K562 (cell line): Measurements from ENCODE around the gene UBR1. TPM values are rescaled to one million over a fixed set of nuclear protein-coding genes. Genes with fewer than 3 reads are reported as not detected.
"Not testable (repeated sequence)": the region's sequence is repeated elsewhere in the genome, so short reads cannot be mapped to it uniquely, and the experiment has no call there.

Experiments
- ATAC-seq: fragments of 200-7000 bp; cut with Tn5 transposase; 3 replicates; pipeline ENCODE4 v1.9.1; 2020; ENCODE audit warnings: moderate library complexity
- BruUV-seq: library from RNA; stranded (reverse); fragments of 400-500 nt; replicated peaks from 2 replicates; lab custom pipeline; 2021; lab: Mats Ljungman, UMichigan
- CTCF ChIA-PET: fragments of 300-600 bp; formaldehyde crosslinking; extraction: SDS; loops from one replicate; lab custom pipeline; 2021; ENCODE audit warnings: low intra/inter-chr PET ratio; lab: Yijun Ruan, JAX
- POLR2A ChIA-PET: fragments of 300-600, 350-650 bp; sonication (Branson Sonifier 250); formaldehyde crosslinking; extraction: SDS; loops from one replicate; lab custom pipeline; 2021; ENCODE audit warnings: antibody characterized with exemption, inconsistent platforms; lab: Yijun Ruan, JAX
- DNase-seq, 4 experiments: peaks; one replicate each; pipeline versions ENCODE4 v3.0.0 to v3.0.0-alpha.2; 2011 to 2018; ENCODE audit warnings: low spot score in 3 of 4, mixed read lengths in 3 of 4; ENCODE audit errors: extremely low read depth in 1 of 4
- FAIRE-seq: peaks from 2 replicates; lab custom pipeline; 2011; peaks lifted over from hg19 to GRCh38; lab: Jason Lieb, UNC
- H2AFZ ChIP-seq: 2 replicates; pipeline ENCODE4 v1.6.0; 2011; ENCODE audit warnings: low read depth, low read length, control low read depth, inconsistent platforms
- H3K27ac ChIP-seq: fragments of 200-600 bp; 3 replicates; pipeline ENCODE4 v1.8.0; 2011; ENCODE audit warnings: low read depth, mild to moderate bottlenecking, control low read depth, inconsistent platforms, low read length, moderate library complexity, mixed read lengths; ENCODE audit errors: extremely low read depth
- H3K27me3 ChIP-seq, 2 experiments: fragments of 300-600 bp in 1 of 2; 2 replicates in 1 of 2; 3 replicates in 1 of 2; pipeline versions ENCODE4 v1.6.0 to v1.8.0; 2011; ENCODE audit warnings: inconsistent platforms in 2 of 2, low read length in 2 of 2, mild to moderate bottlenecking in 1 of 2, mixed read lengths in 1 of 2, moderate library complexity in 1 of 2; ENCODE audit not compliant: control insufficient read depth in 2 of 2, insufficient read depth in 2 of 2
- H3K36me3 ChIP-seq: fragments of 300-600 bp; 3 replicates; pipeline ENCODE4 v1.8.0; 2011; ENCODE audit warnings: mild to moderate bottlenecking, low read length, inconsistent platforms; ENCODE audit not compliant: control insufficient read depth, insufficient read depth
- H3K4me1 ChIP-seq, 2 experiments: fragments of 200-600 bp in 1 of 2; replicated peaks in 1 of 2; 2 replicates in 1 of 2; 3 replicates in 1 of 2; pipeline versions ENCODE4 v1.5.1 to v1.8.0; 2011; ENCODE audit warnings: inconsistent platforms in 2 of 2, low read length in 2 of 2, mild to moderate bottlenecking in 1 of 2, mixed read lengths in 1 of 2, moderate library complexity in 1 of 2; ENCODE audit not compliant: control insufficient read depth in 2 of 2, insufficient read depth in 2 of 2
- H3K4me2 ChIP-seq: 2 replicates; pipeline ENCODE4 v1.6.1; 2011; ENCODE audit warnings: low read length, control low read depth, inconsistent platforms, mixed read lengths; ENCODE audit not compliant: insufficient read depth
- H3K4me3 ChIP-seq: fragments of 200-600 bp; sonication (generic), shearing (Covaris generic); 2 replicates; pipeline ENCODE4 v1.5.1; 2016; ENCODE audit warnings: control low read depth, inconsistent platforms
- H3K79me2 ChIP-seq: fragments of 200-600 bp; 3 replicates; pipeline ENCODE4 v1.8.0; 2011; ENCODE audit warnings: low read length, inconsistent platforms; ENCODE audit not compliant: control insufficient read depth, insufficient read depth
- H3K9ac ChIP-seq, 2 experiments: 2 replicates each; pipeline versions ENCODE4 v1.6.0 to v1.6.1; 2011; ENCODE audit warnings: low read depth in 2 of 2, low read length in 2 of 2, control low read depth in 1 of 2, inconsistent platforms in 1 of 2, mild to moderate bottlenecking in 1 of 2, mixed read lengths in 1 of 2; ENCODE audit not compliant: insufficient read depth in 1 of 2
- H3K9me1 ChIP-seq: one replicate; pipeline ENCODE4 v1.6.0; 2011; ENCODE audit warnings: inconsistent platforms, mild to moderate bottlenecking, low read length, moderate library complexity; ENCODE audit not compliant: control insufficient read depth, insufficient read depth
- H3K9me3 ChIP-seq: replicated peaks from 2 replicates; pipeline ENCODE4 v1.5.1; 2011; ENCODE audit warnings: low read depth, low read length, inconsistent platforms; ENCODE audit not compliant: control insufficient read depth, insufficient read depth
- H4K20me1 ChIP-seq: replicated peaks from 2 replicates; pipeline ENCODE4 v1.6.1; 2011; ENCODE audit warnings: low read length, inconsistent platforms, mixed read lengths; ENCODE audit not compliant: control insufficient read depth, insufficient read depth
- ARID2 ChIP-seq: fragments of 450-650 bp; IDR thresholded peaks from 2 replicates; pipeline ENCODE4 v1.6.1; 2017; ENCODE audit warnings: antibody characterized with exemption, mild to moderate bottlenecking
- NCOA1 ChIP-seq: fragments of 450-650 bp; IDR thresholded peaks from 2 replicates; pipeline ENCODE4 v1.6.1; 2016; ENCODE audit warnings: low read depth
- ZBED1 ChIP-seq: IDR thresholded peaks from 2 replicates; pipeline ENCODE4 v1.6.1; 2014
- ZBTB8A ChIP-seq: fragments of 450-650 bp; IDR thresholded peaks from 2 replicates; pipeline ENCODE4 v1.6.1; 2018; ENCODE audit warnings: mild to moderate bottlenecking, moderate library complexity; ENCODE audit not compliant: partially characterized antibody
- ZFPM2 ChIP-seq: fragments of 250-450 bp; sonication (Bioruptor Pico); IDR thresholded peaks from 2 replicates; pipeline ENCODE4 v1.5.1; 2022; ENCODE audit warnings: mild to moderate bottlenecking
- WGBS: fragments of 100-300 bp; shearing (Covaris generic); methylation state at CpG from one replicate; pipeline ENCODE4 v1.1.6; 2016; ENCODE audit warnings: low coverage, mixed read lengths; ENCODE audit not compliant: insufficient coverage; ENCODE audit errors: missing lambda C conversion rate; 5-methylcytosine and 5-hydroxymethylcytosine counted together
- in situ Hi-C: fragments of 300-500 bp; cut with MboI; formaldehyde crosslinking; loops from 4 replicates; pipeline ENCODE4 v1.15.0; 2018; ENCODE audit warnings: inconsistent platforms, mixed read lengths
- intact Hi-C: fragments of 100-400 bp; cut with micrococcal nuclease; formaldehyde crosslinking; loops from 2 replicates; pipeline ENCODE4 v1.14.2; 2022
- polyA plus RNA-seq, 8 experiments: library from polyadenylated mRNA; depleted of rRNA in 4 of 8; stranded (reverse) in 5 of 8; unstranded in 3 of 8; fragments of >200 nt; fragmentation: Nextera tagmentation in 2 of 8; fragmentation: Illumina TruSeq in 1 of 8; extraction: Ambion mirVana in 2 of 8; extraction: Trizol in 1 of 8; gene quantifications; 2 replicates each; pipeline versions ENCODE4 v1.2.1 to v1.2.3, GENCODE V29; 2011 to 2014; ENCODE audit warnings: inconsistent platforms in 1 of 8, missing spikeins in 1 of 8
- total RNA-seq, 7 experiments: library from RNA; depleted of rRNA in 6 of 7; stranded (reverse); fragments of >200 nt in 6 of 7; fragmentation: Illumina TruSeq in 2 of 7; extraction: Trizol in 2 of 7; gene quantifications; 2 replicates each; pipeline versions ENCODE4 v1.2.1 to v1.2.3, GENCODE V29; 2011 to 2021; ENCODE audit warnings: low replicate concordance in 1 of 7

UBR1 gene
- total and polyA plus RNA-seq, 9 of the 15 experiments (the other 6 are each of a cell fraction or from before 2014, with no cell fraction given) = 5.8 to 30.7 (median 15.3) TPM

- in situ Hi-C loops = no loop called here
- H2AFZ ChIP-seq = no peak overlapping the region
- no peaks in the 10 kb centered on the region for H4K20me1 ChIP-seq
- no peaks in the 10 kb centered on the region for H3K4me1 ChIP-seq
- no peaks in the 10 kb centered on the region for H3K27me3 ChIP-seq
- peaks cover 65% of the 10 kb centered on the region for H3K36me3 ChIP-seq
- no peaks in the 10 kb centered on the region for H3K79me2 ChIP-seq
- BruUV-seq = no TSS peak
- no peak overlapping the region for H3K4me2 ChIP-seq
- POLR2A ChIA-PET = no interaction called here
- no peak overlapping the region for H3K27ac ChIP-seq
- H3K9me1 ChIP-seq = no peaks in the 10 kb centered on the region
- DNase-seq = no peak
- no peak for ATAC-seq
- no peaks in the 10 kb centered on the region for H3K9me3 ChIP-seq
- FAIRE-seq = no peak
- no peak overlapping the region for H3K9ac ChIP-seq
- no peak overlapping the region for H3K4me3 ChIP-seq
- CTCF ChIA-PET = no interaction called here
- intact Hi-C loops = no loop called here
- TF ChIP-seq ARID2 = no peak
- TF ChIP-seq ZFPM2 = no peak
- no peak for TF ChIP-seq ZBED1
- TF ChIP-seq ZBTB8A = no peak
- TF ChIP-seq, all 486 proteins: peak for 0
These were observed 76.4 kb downstream of the UBR1 start for GRCh38 chr15:43029476-43029875.

DNA sequence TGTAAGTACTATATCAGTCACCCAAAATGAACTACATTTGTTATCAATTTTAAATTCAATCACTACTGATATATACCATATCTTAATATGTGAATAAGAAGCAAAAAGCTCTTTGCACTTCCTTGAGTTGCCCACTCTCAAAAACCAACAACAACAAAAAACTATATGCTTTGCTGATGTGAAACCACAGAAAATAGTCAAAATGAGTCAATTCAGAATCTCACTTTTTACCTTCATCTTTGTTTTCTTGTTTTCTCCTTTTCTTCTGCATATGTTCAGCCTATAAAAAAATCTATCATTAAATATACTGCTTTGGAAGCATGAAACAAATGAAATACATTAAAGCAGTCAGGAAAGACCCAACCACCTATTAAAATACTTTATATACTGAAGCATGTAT, 80.7 kb downstream of the UBR1 start:
- intact Hi-C loops (no loop called here), in situ Hi-C loops (no loop called here)
- Histone ChIP-seq H2AFZ (no peak overlapping the region), H3K4me2 (no peak overlapping the region), H4K20me1 (no peaks in the 10 kb centered on the region), H3K27me3 (no peaks in the 10 kb centered on the region), H3K9me1 (no peaks in the 10 kb centered on the region), H3K36me3 (peaks cover 81% of the 10 kb centered on the region), H3K9me3 (no peaks in the 10 kb centered on the region), H3K4me3 (no peak overlapping the region), H3K4me1 (no peaks in the 10 kb centered on the region), H3K27ac (no peak overlapping the region), H3K79me2 (no peaks in the 10 kb centered on the region), H3K9ac (no peak overlapping the region)
- no peak for FAIRE-seq
- no peak for DNase-seq
- ChIA-PET CTCF (no interaction called here), POLR2A (no interaction called here)
- TF ChIP-seq NCOA1 = no peak
- no TSS peak for BruUV-seq
- ATAC-seq = no peak

GRCh38 chr15:43014671-43015070, 91.2 kb downstream of the UBR1 start:
- H3K36me3 ChIP-seq = peaks cover 31% of the 10 kb centered on the region; the same call in 2 of the 3 replicates
- H3K4me1 ChIP-seq, FAIRE-seq, H3K79me2 ChIP-seq, H3K9ac ChIP-seq, DNase-seq, in situ Hi-C loops, H3K4me3 ChIP-seq, H2AFZ ChIP-seq, H3K27me3 ChIP-seq, H3K4me2 ChIP-seq, H3K27ac ChIP-seq, BruUV-seq, H3K9me1 ChIP-seq, H4K20me1 ChIP-seq, CTCF ChIA-PET, intact Hi-C loops, POLR2A ChIA-PET, H3K9me3 ChIP-seq, ATAC-seq: not testable (repeated sequence)
- 93% methylated on average over 3 of the region's 31 CpGs for WGBS
